NCI-H226 (cell line): Measurements from ENCODE around the gene DENND5A.

Experiments used
- DNase-seq: peaks from one replicate; pipeline ENCODE4 v3.0.0-alpha.2; 2015

Gene DENND5A

DNA sequence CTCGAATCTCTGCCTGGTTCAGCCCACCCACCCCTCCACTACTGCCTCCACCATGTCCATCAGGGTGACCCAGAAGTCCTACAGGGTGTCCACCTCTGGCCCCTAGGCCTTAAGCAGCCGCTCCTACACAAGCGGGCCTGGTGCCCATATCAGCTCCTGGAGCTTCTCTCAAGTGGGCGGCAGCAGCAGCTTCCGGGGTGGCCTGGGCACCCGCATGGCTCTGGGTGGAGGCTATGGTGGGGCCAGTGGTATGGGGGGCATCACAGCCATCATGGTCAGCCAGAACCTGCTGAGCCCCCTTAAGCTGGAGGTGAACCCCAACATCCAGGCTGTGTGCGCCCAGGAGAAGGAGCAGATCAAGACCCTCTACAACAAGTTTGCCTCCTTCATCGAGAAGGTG, 170.7 kb downstream of the DENND5A start:
- no peak for DNase-seq

- no peak for DNase-seq
Observed at GRCh38 chr11:9092853-9093778, 172.0 kb downstream of the DENND5A start.

DNA sequence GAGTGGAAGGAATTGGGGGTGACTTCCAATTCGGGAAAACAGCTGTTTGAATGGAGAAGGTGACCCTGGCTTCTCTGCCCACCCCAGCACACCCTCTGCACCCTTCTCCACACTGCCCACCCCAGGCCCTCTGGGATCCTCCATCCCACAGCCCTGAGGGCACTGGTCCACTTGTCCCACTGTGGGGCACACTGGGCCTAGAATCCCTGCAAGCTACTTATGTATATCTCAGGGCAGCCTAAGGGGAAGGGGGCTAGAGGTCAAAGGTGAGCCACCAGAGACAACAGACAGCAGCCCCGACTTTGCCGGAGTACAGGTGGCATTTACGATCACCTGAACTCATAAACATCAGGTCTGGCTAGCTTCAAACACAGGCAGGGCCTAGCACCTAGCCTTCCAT, 173.1 kb downstream of the DENND5A start:
- DNase-seq = no peak

GRCh38 chr11:9091044-9091922, 173.9 kb downstream of the DENND5A start, which contains the start of gene SCUBE2:
TSS of gene SCUBE2 (minus strand) at chr11:9091599. CDS start at chr11:9091528, 71 bp downstream.
- no peak for DNase-seq

DNA sequence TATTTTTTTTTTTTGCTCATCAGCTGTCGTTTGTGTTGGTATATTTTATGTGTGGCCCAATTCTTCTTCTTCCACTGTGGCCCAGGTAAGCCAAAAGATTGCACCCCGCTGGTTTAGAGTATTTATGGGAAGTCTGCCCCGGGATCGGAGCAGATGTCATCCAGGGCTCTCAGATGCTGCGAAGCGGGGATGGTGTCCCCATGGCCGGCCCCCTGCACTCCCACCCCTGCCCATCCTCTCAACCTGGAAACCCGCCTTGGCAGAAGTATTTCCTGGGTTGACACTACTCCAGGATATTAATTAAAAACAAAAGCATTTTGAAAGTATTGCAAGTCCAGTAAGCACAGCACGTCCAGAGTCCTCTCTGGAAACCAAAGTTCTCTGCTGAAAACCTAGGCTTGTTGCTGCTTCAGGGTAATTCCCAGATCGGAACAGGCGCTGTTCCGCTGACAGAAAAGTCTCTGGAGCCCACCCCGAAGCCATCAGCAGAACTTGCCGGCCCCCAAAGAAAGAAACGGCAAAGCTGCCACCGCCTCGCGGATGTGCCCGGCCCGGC, 174.6 kb downstream of the DENND5A start:
- DNase-seq = no peak

DNA sequence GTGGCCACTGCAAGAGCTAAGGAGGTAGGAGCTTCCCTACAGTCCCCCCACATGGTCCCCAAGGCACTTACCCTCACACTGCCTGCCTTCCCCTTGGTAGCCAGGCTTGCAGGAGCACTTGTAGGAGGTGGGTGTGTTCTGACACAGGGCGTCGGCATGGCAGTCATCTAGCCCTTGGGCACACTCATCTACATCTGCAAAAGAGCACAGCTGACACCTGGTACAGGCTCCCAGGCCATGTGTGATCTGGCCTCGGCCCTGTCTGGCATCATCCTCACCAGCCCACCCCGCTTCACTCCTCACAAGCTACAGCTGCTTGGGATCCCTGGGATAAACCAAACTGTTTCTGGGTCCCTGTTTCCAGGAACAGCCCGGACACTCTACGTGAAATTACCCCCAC, 175.5 kb downstream of the DENND5A start:
- no peak for DNase-seq

- DNase-seq = no peak
Observed at GRCh38 chr11:9089061-9089460, 176.1 kb downstream of the DENND5A start.
